GM12878 (cell line): ENCODE data around the gene MRPS22. TPM values are rescaled to one million over a fixed set of nuclear protein-coding genes. Genes with fewer than 3 reads are reported as not detected.

Experiments used
- ASH2L ChIP-seq: fragments of 300-600, 200-600 bp; sonication (generic); IDR thresholded peaks from 2 replicates; pipeline ENCODE4 v1.6.1; 2017; ENCODE audit warnings: low read depth, mild to moderate bottlenecking, borderline replicate concordance
- CBX5 ChIP-seq: sonication (generic); IDR thresholded peaks from 2 replicates; pipeline ENCODE4 v1.6.1; 2016; ENCODE audit warnings: low read depth, moderate library complexity, mild to moderate bottlenecking, inconsistent platforms
- ETV6 ChIP-seq, 2 experiments: fragments of 450-650 bp in 1 of 2; IDR thresholded peaks in 1 of 2; conservative IDR thresholded peaks in 1 of 2; 2 replicates each; pipeline ENCODE4 v1.6.1; 2014; ENCODE audit warnings: antibody characterized with exemption in 1 of 2, borderline replicate concordance in 1 of 2, low read depth in 1 of 2, mild to moderate bottlenecking in 1 of 2, moderate library complexity in 1 of 2
- EZH2 ChIP-seq: IDR thresholded peaks from 2 replicates; pipeline ENCODE4 v1.6.1; 2012; ENCODE audit warnings: low read depth, mild to moderate bottlenecking, control low read depth, inconsistent platforms, low read length, borderline replicate concordance; ENCODE audit not compliant: control insufficient read depth
- FOS ChIP-seq: IDR thresholded peaks from 3 replicates; pipeline ENCODE4 v1.6.1; 2011; ENCODE audit warnings: borderline replicate concordance; ENCODE audit not compliant: insufficient read length; ENCODE audit errors: extremely low read depth
- HDAC6 ChIP-seq: fragments of 200-600 bp; sonication (generic); IDR thresholded peaks from one replicate; pipeline ENCODE4 v1.8.0; 2017; ENCODE audit warnings: antibody characterized with exemption; ENCODE audit not compliant: unreplicated experiment
- PBX3 ChIP-seq: IDR thresholded peaks from 2 replicates; pipeline ENCODE4 v1.6.1; 2011; ENCODE audit warnings: mild to moderate bottlenecking, low read depth, low read length, moderate library complexity; ENCODE audit not compliant: insufficient replicate concordance
- RELB ChIP-seq: fragments of 450-650 bp; IDR thresholded peaks from 2 replicates; pipeline ENCODE4 v1.6.1; 2017; ENCODE audit warnings: low read depth, mild to moderate bottlenecking, moderate library complexity
- SIX5 ChIP-seq: IDR thresholded peaks from 2 replicates; pipeline ENCODE4 v1.6.1; 2011; ENCODE audit warnings: mild to moderate bottlenecking, low read depth, low read length, moderate library complexity; ENCODE audit not compliant: severe bottlenecking
- WRNIP1 ChIP-seq: IDR thresholded peaks from 2 replicates; pipeline ENCODE4 v1.6.1; 2011; ENCODE audit warnings: low read depth, low read length, improper control_type of control experiment, borderline replicate concordance
- YY1 ChIP-seq: IDR thresholded peaks from 2 replicates; pipeline ENCODE4 v1.6.1; 2011; ENCODE audit warnings: low read depth, mild to moderate bottlenecking, low read length
- ZNF592 ChIP-seq: fragments of 450-650 bp; IDR thresholded peaks from 2 replicates; pipeline ENCODE4 v1.6.1; 2017; ENCODE audit warnings: mild to moderate bottlenecking, moderate library complexity
- ZSCAN29 ChIP-seq: fragments of 450-650 bp; IDR thresholded peaks from 2 replicates; pipeline ENCODE4 v1.6.1; 2017; ENCODE audit warnings: mild to moderate bottlenecking, moderate library complexity
- polyA plus RNA-seq, 11 experiments: library from polyadenylated mRNA; depleted of rRNA in 4 of 11; unstranded in 6 of 11; stranded (reverse) in 5 of 11; fragments of >200 nt; fragmentation: Nextera tagmentation in 4 of 11; fragmentation: Illumina TruSeq in 1 of 11; extraction: Ambion mirVana in 4 of 11; extraction: Trizol in 1 of 11; gene quantifications; 1 replicate in 1 of 11; 2 replicates in 10 of 11; pipeline versions ENCODE4 v1.2.1 to v1.2.3, GENCODE V29; 2011 to 2016; ENCODE audit warnings: inconsistent platforms in 2 of 11, missing spikeins in 2 of 11, low read depth in 1 of 11
- total RNA-seq, 4 experiments: library from RNA; depleted of rRNA in 3 of 4; stranded (reverse); fragments of >200 nt in 3 of 4; fragmentation: Illumina TruSeq in 1 of 4; extraction: Trizol in 1 of 4; gene quantifications; 2 replicates each; pipeline versions ENCODE4 v1.2.1 to v1.2.3, GENCODE V29; 2013 to 2021
- TF ChIP-seq, protein P1 (sequence below): fragments of 450-650 bp; IDR thresholded peaks from 2 replicates; pipeline ENCODE4 v1.6.1; 2016; ENCODE audit warnings: mild to moderate bottlenecking, moderate library complexity, borderline replicate concordance

MRPS22 gene
- total and polyA plus RNA-seq, 10 of the 15 experiments (the other 5 are each of a cell fraction or from before 2014, with no cell fraction given): 44.3 to 146 (median 75.2) TPM

DNA sequence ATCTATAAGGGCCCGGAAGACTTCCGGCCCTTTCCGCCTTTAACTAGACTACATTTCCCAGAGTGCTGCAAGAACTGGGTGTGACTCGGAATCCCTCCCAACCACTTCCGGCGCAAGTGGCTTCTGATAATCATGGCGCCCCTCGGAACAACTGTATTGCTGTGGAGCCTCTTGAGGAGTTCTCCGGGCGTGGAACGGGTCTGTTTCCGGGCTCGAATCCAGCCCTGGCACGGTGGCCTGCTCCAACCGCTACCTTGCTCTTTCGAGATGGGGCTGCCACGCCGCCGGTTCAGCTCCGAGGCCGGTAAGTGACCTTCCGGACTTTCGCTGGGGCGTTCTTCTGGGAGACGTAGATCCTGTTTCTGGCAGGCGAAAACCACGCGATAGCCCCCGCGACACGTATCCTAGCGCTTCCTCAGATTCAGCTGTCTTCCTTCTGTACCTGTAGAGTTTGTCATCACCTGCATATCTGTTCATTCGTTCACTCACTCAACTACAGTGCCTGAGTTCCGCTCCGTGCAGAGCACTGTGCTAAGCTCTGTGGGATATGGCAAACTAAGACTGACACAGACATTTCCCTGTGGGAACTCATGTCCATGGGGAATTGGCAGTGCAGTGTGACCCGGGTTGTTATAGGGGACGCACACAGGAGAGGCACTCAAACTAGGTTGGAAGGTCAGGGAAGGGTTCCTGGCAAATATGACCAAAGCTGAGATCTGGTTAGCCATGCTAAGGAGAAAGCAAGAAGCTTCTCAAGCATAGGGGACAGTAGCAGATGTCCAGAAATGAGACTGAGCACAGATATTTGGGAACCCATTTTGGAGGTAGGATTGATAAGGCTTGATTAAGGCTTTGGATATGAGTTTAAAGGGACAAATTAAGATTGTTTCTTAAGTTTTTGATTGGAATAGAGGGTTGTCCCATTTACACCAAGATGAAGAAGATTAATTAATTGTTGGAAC is at the start of gene MRPS22 (continued):
- TF ChIP-seq ZNF592 (no peak), FOS (no peak), ASH2L (0 out of 2 replicates have a peak, but pooled peaks have one; percentile 69), HDAC6 (no peak), EZH2 (no peak), SIX5 (peak; percentile 93), ETV6 (conservative IDR thresholded peaks at IDR 0.05 in 1 of 2, IDR thresholded peaks at IDR 0.05 in 1 of 2; ENCODE audit: borderline replicate concordance in 1 of 2, low read depth in 1 of 2) (peak in 1 of 2 experiments; percentile 27; a peak in 1 of 4 replicates), CBX5 (peak; percentile 44; the same call in 1 of the 2 replicates), PBX3 (no peak), ZSCAN29 (no peak), YY1 (peak; percentile 98), RELB (peak; percentile 98), WRNIP1 (no peak)
- TF ChIP-seq, protein P1, sequence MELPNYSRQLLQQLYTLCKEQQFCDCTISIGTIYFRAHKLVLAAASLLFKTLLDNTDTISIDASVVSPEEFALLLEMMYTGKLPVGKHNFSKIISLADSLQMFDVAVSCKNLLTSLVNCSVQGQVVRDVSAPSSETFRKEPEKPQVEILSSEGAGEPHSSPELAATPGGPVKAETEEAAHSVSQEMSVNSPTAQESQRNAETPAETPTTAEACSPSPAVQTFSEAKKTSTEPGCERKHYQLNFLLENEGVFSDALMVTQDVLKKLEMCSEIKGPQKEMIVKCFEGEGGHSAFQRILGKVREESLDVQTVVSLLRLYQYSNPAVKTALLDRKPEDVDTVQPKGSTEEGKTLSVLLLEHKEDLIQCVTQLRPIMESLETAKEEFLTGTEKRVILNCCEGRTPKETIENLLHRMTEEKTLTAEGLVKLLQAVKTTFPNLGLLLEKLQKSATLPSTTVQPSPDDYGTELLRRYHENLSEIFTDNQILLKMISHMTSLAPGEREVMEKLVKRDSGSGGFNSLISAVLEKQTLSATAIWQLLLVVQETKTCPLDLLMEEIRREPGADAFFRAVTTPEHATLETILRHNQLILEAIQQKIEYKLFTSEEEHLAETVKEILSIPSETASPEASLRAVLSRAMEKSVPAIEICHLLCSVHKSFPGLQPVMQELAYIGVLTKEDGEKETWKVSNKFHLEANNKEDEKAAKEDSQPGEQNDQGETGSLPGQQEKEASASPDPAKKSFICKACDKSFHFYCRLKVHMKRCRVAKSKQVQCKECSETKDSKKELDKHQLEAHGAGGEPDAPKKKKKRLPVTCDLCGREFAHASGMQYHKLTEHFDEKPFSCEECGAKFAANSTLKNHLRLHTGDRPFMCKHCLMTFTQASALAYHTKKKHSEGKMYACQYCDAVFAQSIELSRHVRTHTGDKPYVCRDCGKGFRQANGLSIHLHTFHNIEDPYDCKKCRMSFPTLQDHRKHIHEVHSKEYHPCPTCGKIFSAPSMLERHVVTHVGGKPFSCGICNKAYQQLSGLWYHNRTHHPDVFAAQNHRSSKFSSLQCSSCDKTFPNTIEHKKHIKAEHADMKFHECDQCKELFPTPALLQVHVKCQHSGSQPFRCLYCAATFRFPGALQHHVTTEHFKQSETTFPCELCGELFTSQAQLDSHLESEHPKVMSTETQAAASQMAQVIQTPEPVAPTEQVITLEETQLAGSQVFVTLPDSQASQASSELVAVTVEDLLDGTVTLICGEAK: peak; percentile 97
